Neuronal stem cell (in vitro differentiated cells): ENCODE data around the gene PRKCB.
A peak's percentile ranks its signal among the peaks of the same experiment; 100 is the strongest.
"Not testable (repeated sequence)": the region's sequence is repeated elsewhere in the genome, so short reads cannot be mapped to it uniquely, and the experiment has no call there.

ENCODE experiments used
- DNase-seq: peaks from one replicate; pipeline ENCODE4 v3.0.0-alpha.2; 2013; ENCODE audit warnings: low spot score
- H2AFZ ChIP-seq: one replicate; pipeline ENCODE4 v1.6.1; 2013; ENCODE audit warnings: mild to moderate bottlenecking, low read length, inconsistent platforms
- H2AK5ac ChIP-seq: 2 replicates; pipeline ENCODE4 v1.6.1; 2013; ENCODE audit warnings: low read depth, mild to moderate bottlenecking, inconsistent platforms, low read length, moderate library complexity, mixed read lengths
- H2BK120ac ChIP-seq: 2 replicates; pipeline ENCODE4 v1.6.1; 2013; ENCODE audit warnings: low read depth, mild to moderate bottlenecking, inconsistent platforms, low read length, moderate library complexity, mixed read lengths
- H2BK12ac ChIP-seq: one replicate; pipeline ENCODE4 v1.6.1; 2013; ENCODE audit warnings: low read length, inconsistent platforms
- H2BK15ac ChIP-seq: 2 replicates; pipeline ENCODE4 v1.6.1; 2013; ENCODE audit warnings: mild to moderate bottlenecking, low read length, inconsistent platforms, mixed read lengths
- H2BK5ac ChIP-seq: one replicate; pipeline ENCODE4 v1.6.1; 2013; ENCODE audit warnings: inconsistent platforms, mild to moderate bottlenecking, low read length, moderate library complexity
- H3K14ac ChIP-seq: one replicate; pipeline ENCODE4 v1.6.1; 2013; ENCODE audit warnings: low read length, inconsistent platforms
- H3K18ac ChIP-seq: 2 replicates; pipeline ENCODE4 v1.6.1; 2013; ENCODE audit warnings: low read length, inconsistent platforms
- H3K23ac ChIP-seq: 2 replicates; pipeline ENCODE4 v1.6.1; 2013; ENCODE audit warnings: low read depth, mild to moderate bottlenecking, mixed read lengths, low read length, inconsistent platforms; ENCODE audit not compliant: poor library complexity
- H3K27ac ChIP-seq: replicated peaks from 3 replicates; pipeline ENCODE4 v1.5.1; 2013; ENCODE audit warnings: low read length, inconsistent platforms
- H3K27me3 ChIP-seq, 3 experiments: 2 replicates each; pipeline ENCODE4 v1.6.1; 2013; ENCODE audit warnings: low read length in 3 of 3, mild to moderate bottlenecking in 2 of 3, inconsistent platforms in 1 of 3, low read depth in 1 of 3, mixed read lengths in 1 of 3, moderate library complexity in 1 of 3; ENCODE audit not compliant: control insufficient read depth in 3 of 3, insufficient read depth in 3 of 3
- H3K36me3 ChIP-seq, 2 donors: replicated peaks in 1 of 2; 2 replicates each; pipeline ENCODE4 v1.6.1; 2013; ENCODE audit warnings: low read length in 2 of 2; ENCODE audit not compliant: control insufficient read depth in 2 of 2, insufficient read depth in 2 of 2
- H3K4ac ChIP-seq: 2 replicates; pipeline ENCODE4 v1.6.1; 2013; ENCODE audit warnings: inconsistent platforms, mild to moderate bottlenecking, low read length, moderate library complexity
- H3K4me1 ChIP-seq, 2 donors: 1 replicate in 1 of 2; 2 replicates in 1 of 2; pipeline ENCODE4 v1.6.1; 2013; ENCODE audit warnings: low read length in 2 of 2, low read depth in 1 of 2; ENCODE audit not compliant: control insufficient read depth in 2 of 2, insufficient read depth in 1 of 2
- H3K4me2 ChIP-seq: one replicate; pipeline ENCODE4 v1.6.1; 2013; ENCODE audit warnings: mild to moderate bottlenecking, low read length, inconsistent platforms; ENCODE audit not compliant: insufficient read depth, poor library complexity, severe bottlenecking
- H3K4me3 ChIP-seq, 2 donors: 2 replicates each; pipeline ENCODE4 v1.5.1; 2013; ENCODE audit warnings: low read length in 2 of 2, mild to moderate bottlenecking in 2 of 2, inconsistent platforms in 1 of 2, moderate library complexity in 1 of 2
- H3K79me1 ChIP-seq: one replicate; pipeline ENCODE4 v1.6.1; 2013; ENCODE audit warnings: low read depth, mild to moderate bottlenecking, inconsistent platforms, low read length, moderate library complexity
- H3K9ac ChIP-seq: one replicate; pipeline ENCODE4 v1.6.1; 2013; ENCODE audit warnings: mild to moderate bottlenecking, low read depth, low read length, inconsistent platforms; ENCODE audit not compliant: poor library complexity
- H3K9me3 ChIP-seq, 2 donors: replicated peaks in 1 of 2; 2 replicates each; pipeline versions ENCODE3 to v1.6.1; 2013; ENCODE audit warnings: low read length in 2 of 2, mild to moderate bottlenecking in 2 of 2, inconsistent platforms in 1 of 2, low read depth in 1 of 2, mixed read lengths in 1 of 2, moderate library complexity in 1 of 2; ENCODE audit not compliant: control insufficient read depth in 2 of 2, insufficient read depth in 1 of 2
- H4K8ac ChIP-seq: one replicate; pipeline ENCODE4 v1.6.1; 2013; ENCODE audit warnings: low read depth, mild to moderate bottlenecking, inconsistent platforms, low read length, moderate library complexity
- H4K91ac ChIP-seq: one replicate; pipeline ENCODE4 v1.6.1; 2013; ENCODE audit warnings: low read length, low read depth, mild to moderate bottlenecking, inconsistent platforms; ENCODE audit not compliant: poor library complexity
- WGBS, 2 donors: extraction: QIAGEN DNeasy Blood & Tissue Kit; methylation state at CpG; one replicate each; pipeline ENCODE4 v1.1.7; 2013; ENCODE audit warnings: missing lambda C conversion rate in 2 of 2, mixed read lengths in 1 of 2; ENCODE audit not compliant: insufficient read length in 2 of 2, insufficient replicate concordance in 1 of 2; ENCODE audit errors: extremely low coverage in 2 of 2; 5-methylcytosine and 5-hydroxymethylcytosine counted together

The PRKCB gene

DNA sequence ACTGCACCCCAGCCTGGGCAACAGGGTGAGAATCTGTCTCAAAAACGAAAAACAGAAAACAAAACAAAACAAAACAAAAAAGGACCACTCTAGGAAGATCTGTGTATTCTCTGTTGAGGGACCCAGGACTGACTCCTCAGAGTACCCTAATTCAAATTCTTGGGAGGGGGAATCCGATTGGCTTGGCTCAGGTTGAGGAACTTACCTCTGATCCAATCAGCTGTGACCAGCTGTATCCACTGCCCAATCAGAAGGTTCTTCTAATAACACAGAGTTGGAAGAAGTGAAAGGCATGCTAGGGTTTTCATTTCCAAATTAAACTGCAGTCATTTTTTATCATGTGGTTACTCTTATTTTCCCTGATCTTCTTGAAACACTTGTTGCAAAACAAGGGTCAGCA is 314.5 kb downstream of the PRKCB start:
- no peak for DNase-seq
- H3K18ac ChIP-seq = no peak overlapping the region
- no CpG with 5 or more reads among the region's 2 CpGs for WGBS, 2 donors
- no peak overlapping the region for H3K4me2 ChIP-seq
- H3K9me3 ChIP-seq = no peaks in the 10 kb centered on the region
- H3K27ac ChIP-seq = no peak overlapping the region
- peaks cover 4% of the 10 kb centered on the region in 2 donors for H3K4me1 ChIP-seq
- no peak overlapping the region for H2AK5ac ChIP-seq
- no peaks in the 10 kb centered on the region for H3K27me3 ChIP-seq
- no peak overlapping the region for H3K4ac ChIP-seq
- no peak overlapping the region for H2AFZ ChIP-seq
- no peak overlapping the region for H3K14ac ChIP-seq
- H2BK12ac ChIP-seq = no peak overlapping the region
- H3K36me3 ChIP-seq = no peaks in the 10 kb centered on the region
- H3K79me1 ChIP-seq = no peaks in the 10 kb centered on the region
- H4K91ac ChIP-seq = no peak overlapping the region
- H3K4me3 ChIP-seq = no peak overlapping the region
- no peak overlapping the region for H4K8ac ChIP-seq
- H2BK5ac ChIP-seq = no peak overlapping the region
- no peak overlapping the region for H3K23ac ChIP-seq
- no peak overlapping the region for H3K9ac ChIP-seq
- H2BK15ac ChIP-seq = no peak overlapping the region
- no peak overlapping the region for H2BK120ac ChIP-seq

DNA sequence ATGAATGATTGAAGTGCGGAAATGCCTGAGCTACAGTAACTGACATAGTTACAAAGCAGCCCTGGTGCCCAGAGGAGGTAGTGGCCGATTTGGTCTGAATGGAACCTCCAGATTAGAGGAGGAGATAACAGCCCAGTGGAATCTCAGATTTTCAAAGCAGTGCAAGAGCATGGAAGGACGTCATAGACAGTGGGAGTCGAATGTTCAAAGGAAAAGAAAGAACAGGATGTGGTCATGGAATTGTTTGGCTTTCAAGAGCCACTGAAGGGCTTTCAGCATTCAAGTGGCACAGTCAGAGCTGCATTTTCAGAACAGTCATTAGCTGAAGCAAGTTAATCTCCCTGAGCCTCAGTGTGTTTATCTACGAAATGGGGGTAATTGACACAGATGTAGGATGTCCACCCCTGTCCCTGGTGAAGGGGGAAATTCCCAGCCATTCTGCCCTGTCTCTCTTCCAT is 315.7 kb downstream of the PRKCB start:
- no peaks in the 10 kb centered on the region for H3K79me1 ChIP-seq
- no peak overlapping the region for H3K14ac ChIP-seq
- no peak overlapping the region for H2BK120ac ChIP-seq
- H3K36me3 ChIP-seq = no peaks in the 10 kb centered on the region
- no peak overlapping the region for H3K18ac ChIP-seq
- no peak overlapping the region for H3K4ac ChIP-seq
- no CpG with 5 or more reads among the region's 5 CpGs for WGBS, 2 donors
- H3K23ac ChIP-seq = no peak overlapping the region
- DNase-seq = no peak
- no peak overlapping the region for H3K4me3 ChIP-seq
- H3K4me1 ChIP-seq = peaks cover 4% of the 10 kb centered on the region in 2 donors
- no peak overlapping the region for H4K91ac ChIP-seq
- no peak overlapping the region for H2BK12ac ChIP-seq
- H2BK5ac ChIP-seq = no peak overlapping the region
- no peak overlapping the region for H2AK5ac ChIP-seq
- H3K9ac ChIP-seq = no peak overlapping the region
- H3K27me3 ChIP-seq = no peaks in the 10 kb centered on the region
- no peak overlapping the region for H3K4me2 ChIP-seq
- H2BK15ac ChIP-seq = no peak overlapping the region
- H3K9me3 ChIP-seq = no peaks in the 10 kb centered on the region
- no peak overlapping the region for H4K8ac ChIP-seq
- no peak overlapping the region for H3K27ac ChIP-seq
- H2AFZ ChIP-seq = no peak overlapping the region

DNA sequence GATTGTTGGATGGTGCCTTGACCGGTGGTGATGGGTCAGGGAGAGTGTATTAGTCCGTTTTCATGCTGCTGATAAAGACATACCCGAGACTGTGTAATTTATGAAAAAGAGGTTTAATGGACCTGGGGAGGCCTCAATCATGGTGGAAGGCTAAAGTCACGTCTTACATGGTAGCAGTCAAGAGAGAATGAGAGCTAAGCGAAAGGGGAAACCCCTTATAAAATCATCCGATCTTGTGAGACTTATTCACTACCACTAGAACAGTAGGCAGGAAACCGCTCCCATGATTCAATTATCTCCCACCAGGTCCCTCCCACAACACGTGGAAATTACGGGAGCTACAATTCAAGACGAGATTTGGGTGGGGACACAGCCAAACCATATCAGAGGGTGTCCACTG is 316.3 kb downstream of the PRKCB start:
- not testable (repeated sequence) for H3K36me3 ChIP-seq, H3K27me3 ChIP-seq, H2BK5ac ChIP-seq, H2BK120ac ChIP-seq, H2AK5ac ChIP-seq, H3K4me2 ChIP-seq, H3K4me3 ChIP-seq, H3K14ac ChIP-seq, H3K18ac ChIP-seq, DNase-seq, H3K9ac ChIP-seq, H4K91ac ChIP-seq, H3K79me1 ChIP-seq, H3K4ac ChIP-seq, H4K8ac ChIP-seq, H3K9me3 ChIP-seq, H2BK15ac ChIP-seq, H3K27ac ChIP-seq, H2BK12ac ChIP-seq, H3K4me1 ChIP-seq, H3K23ac ChIP-seq
- WGBS, 2 donors = no CpG with 5 or more reads among the region's 10 CpGs
- H2AFZ ChIP-seq = peak overlapping the region; percentile 0

DNA sequence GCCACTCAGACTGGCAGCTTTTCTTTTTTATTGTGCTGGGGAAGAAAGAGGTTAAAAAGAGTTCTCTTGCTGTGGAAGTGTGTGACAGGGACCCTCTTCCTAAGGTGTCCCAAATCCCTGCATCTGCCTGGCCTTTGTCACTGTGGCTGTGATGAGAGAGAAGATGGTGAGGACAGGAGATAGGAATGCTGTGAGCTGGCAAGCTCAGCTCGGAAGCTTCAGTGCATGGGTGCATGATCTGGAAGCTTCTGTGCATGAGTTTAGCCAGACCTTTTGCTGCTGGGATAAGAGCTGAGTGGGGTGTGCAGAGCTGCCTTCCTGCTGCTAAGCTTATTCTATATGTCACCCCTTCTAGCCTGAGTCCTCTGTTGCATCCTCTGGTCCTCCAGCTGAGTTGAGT is 317.0 kb downstream of the PRKCB start:
- H3K4me3 ChIP-seq = no peak overlapping the region
- WGBS, 2 donors = no CpG with 5 or more reads among the region's 1 CpG
- H3K36me3 ChIP-seq = no peaks in the 10 kb centered on the region
- no peaks in the 10 kb centered on the region for H3K79me1 ChIP-seq
- no peaks in the 10 kb centered on the region for H3K27me3 ChIP-seq
- H2AFZ ChIP-seq = peak overlapping the region; percentile 0
- no peak overlapping the region for H3K23ac ChIP-seq
- no peak overlapping the region for H4K8ac ChIP-seq
- no peak overlapping the region for H3K14ac ChIP-seq
- peak overlapping the region; percentile 32 for H3K18ac ChIP-seq
- H4K91ac ChIP-seq = no peak overlapping the region
- H2BK15ac ChIP-seq = no peak overlapping the region
- H3K9me3 ChIP-seq = no peaks in the 10 kb centered on the region
- H2AK5ac ChIP-seq = no peak overlapping the region
- H3K27ac ChIP-seq = no peak overlapping the region
- peaks cover 4% of the 10 kb centered on the region in 2 donors for H3K4me1 ChIP-seq
- H3K9ac ChIP-seq = no peak overlapping the region
- no peak overlapping the region for H3K4me2 ChIP-seq
- no peak overlapping the region for H2BK12ac ChIP-seq
- no peak for DNase-seq
- H3K4ac ChIP-seq = no peak overlapping the region
- H2BK5ac ChIP-seq = no peak overlapping the region
- no peak overlapping the region for H2BK120ac ChIP-seq
